GM10847 (cell line): Measurements from ENCODE around the gene GALNT7.
A peak's percentile ranks its signal among the peaks of the same experiment; 100 is the strongest.

Experiments
- POLR2A ChIP-seq: IDR thresholded peaks from 2 replicates; pipeline ENCODE4 v1.6.1; 2011; ENCODE audit not compliant: insufficient read length; ENCODE audit errors: extremely low read depth

GALNT7 gene, protein sequence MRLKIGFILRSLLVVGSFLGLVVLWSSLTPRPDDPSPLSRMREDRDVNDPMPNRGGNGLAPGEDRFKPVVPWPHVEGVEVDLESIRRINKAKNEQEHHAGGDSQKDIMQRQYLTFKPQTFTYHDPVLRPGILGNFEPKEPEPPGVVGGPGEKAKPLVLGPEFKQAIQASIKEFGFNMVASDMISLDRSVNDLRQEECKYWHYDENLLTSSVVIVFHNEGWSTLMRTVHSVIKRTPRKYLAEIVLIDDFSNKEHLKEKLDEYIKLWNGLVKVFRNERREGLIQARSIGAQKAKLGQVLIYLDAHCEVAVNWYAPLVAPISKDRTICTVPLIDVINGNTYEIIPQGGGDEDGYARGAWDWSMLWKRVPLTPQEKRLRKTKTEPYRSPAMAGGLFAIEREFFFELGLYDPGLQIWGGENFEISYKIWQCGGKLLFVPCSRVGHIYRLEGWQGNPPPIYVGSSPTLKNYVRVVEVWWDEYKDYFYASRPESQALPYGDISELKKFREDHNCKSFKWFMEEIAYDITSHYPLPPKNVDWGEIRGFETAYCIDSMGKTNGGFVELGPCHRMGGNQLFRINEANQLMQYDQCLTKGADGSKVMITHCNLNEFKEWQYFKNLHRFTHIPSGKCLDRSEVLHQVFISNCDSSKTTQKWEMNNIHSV

DNA sequence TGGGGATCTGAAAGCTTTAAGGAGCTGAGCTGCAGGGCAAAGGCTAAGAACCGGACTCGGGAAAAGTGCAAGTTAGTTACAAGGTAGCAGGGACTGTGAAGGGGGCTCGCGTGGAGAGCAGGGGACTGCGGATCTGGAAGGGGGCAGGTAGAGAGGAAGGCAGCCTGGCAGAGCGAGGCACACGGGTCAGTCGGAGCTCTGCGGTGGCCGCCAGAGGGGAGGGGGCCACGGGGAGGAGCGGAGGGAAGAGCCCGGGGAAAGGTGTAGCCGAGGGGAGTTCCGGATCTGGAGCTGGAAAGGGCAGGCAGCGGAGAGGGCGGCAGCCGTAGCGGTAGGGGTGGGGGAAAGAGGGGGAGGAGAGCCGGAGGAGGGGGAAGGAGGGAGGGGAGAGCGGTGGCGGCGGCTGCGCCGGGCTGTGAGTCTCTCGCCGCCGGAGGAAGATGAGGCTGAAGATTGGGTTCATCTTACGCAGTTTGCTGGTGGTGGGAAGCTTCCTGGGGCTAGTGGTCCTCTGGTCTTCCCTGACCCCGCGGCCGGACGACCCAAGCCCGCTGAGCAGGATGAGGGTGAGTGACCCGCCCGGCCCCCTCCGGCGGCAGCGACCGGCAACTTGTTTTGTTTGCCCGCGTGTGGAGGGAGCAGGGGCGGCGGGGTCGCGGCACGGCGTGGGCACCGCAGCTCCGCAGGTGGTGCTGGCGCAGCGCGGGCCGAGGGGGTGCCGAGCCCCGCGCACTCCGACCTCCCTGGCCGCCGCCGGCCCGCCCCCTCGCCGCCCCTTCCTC lies at the start of gene GALNT7:
TSS of gene GALNT7 (plus strand) at position 416 of the 782 bp plus-strand sequence. CDS start at position 441, 25 bp downstream.
- TF ChIP-seq POLR2A, result peak; percentile 31

DNA sequence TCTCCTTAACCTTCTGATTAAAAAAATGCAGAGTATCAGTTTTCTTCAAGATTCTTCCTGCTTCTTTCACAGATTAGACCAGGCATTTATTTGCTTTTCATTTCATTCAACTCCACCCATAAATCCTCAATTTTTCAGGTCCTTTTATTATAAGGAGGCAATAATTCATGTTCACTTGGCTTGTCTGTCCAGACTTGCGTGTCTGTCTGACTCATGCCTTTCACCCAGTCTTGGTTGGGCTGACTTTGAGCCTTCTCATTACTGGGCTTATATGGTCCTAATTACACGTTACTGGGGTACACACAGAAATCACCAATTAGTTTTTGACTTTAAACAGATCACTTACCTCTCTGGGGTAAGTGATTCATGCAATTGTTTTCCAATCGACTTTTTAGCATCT lies 48.8 kb upstream of the GALNT7 start:
- TF ChIP-seq POLR2A, result no peak

DNA sequence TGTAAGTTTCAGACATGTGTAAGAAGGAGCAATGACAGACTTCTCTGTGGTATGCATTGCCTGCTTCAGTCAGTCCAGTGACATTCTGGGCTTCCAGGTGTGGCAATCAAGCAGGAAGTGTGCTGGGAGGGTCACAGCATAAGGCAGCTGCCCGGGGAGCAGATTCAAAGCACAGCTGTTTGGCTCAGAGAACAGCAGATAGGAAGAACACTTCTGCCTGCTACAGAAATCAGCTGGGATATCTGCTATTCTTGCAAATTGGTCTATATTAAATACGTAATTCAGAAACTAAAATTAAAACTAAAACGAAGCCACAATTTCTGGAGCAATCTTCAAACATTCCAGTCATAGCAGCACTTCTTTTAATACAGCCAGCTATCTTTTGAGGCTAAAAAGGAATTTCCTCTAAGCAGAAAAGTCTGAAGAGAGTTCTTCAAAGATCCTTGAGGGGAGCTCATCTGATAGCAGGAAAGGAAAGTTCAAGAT lies 47.5 kb upstream of the GALNT7 start:
- TF ChIP-seq POLR2A, result no peak

DNA sequence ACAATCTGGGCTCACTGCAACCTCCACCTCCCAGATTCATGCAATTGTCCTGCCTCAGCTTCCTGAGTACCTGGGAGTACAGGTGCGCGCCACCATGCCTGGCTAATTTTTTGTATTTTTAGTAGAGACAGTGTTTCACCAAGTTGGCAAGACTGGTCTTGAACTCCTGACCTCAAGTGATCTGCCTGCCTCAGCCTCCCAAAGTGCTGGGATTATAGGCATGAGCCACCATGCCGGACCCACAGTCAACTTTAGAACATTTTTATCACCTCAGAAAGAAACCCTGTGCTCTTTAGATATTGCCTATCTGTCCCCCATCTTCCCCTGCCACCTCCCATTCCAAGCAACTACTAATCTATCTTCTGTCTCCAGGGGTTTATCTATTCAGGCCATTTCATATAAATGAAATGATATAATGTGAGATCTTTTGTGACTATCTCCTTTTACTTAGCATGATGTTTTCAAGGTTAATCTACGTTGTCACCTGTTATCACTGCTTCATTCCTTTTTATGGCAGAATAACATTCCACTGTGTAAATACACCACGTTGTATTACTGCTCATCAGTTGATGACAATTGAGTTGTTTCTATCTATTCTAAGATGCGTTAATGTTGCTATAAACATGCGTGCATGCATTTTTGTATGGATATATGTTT lies 44.3 kb upstream of the GALNT7 start:
- no peak for TF ChIP-seq POLR2A

DNA sequence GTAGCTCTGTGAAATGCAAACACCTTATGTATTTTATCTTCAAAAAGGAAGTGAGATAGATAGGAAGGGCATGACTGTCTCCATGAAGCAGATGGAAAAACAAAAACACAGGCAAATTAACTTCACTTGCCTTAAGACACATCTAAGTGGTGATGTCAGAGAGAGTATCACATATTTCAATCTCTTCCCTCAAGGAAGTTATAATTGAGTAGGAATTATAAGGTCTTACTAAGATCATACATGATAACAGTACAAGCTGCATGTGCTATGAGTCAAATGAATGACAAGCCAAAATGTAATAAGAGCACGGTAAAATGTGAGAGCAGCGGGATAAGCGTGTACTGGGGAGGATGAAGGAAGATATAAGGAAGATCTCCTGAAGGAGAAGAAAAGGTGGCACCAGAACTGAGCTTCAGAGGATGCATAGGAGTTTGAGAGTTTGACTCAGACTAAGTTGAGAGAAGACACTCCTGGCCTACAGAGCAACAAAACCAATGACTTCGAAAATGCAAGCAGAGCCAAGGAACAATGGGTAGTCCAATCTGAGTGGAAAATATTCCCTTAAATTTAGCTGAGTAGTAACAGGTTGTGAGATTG lies 43.3 kb upstream of the GALNT7 start:
- TF ChIP-seq POLR2A, result no peak

DNA sequence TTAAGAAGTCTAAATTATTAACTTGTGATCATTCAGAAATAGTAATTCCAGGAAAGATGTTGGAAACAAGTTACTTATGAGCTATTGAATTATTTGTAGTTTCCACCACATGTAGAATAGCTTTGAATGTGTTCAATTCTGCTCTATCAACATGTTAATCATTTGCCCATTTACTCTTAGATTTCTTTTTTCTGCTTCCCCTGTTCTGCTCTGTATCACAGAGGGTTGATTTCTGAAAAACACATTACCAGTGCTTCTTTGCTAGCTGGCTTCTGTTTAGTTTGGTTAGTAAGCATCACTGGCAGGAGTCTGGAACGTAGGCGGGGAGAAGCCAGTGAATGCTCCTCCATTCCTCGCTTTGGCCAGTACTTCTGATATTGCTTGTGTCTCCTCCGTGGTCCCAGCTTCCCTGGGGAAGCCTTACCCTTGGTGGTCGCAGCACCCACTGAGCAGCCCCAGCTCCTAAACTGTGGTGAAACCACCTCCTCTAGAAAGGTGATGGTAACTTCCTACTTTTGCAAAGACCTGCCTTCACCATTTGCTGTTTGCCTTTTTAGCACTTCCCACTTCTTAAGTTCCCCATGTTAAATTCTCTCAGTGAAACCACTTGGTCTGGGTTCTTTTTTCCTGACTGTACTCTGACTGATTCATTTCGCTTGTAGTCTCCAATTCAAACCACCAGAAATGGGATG lies 40.3 kb upstream of the GALNT7 start:
- no peak for TF ChIP-seq POLR2A

DNA sequence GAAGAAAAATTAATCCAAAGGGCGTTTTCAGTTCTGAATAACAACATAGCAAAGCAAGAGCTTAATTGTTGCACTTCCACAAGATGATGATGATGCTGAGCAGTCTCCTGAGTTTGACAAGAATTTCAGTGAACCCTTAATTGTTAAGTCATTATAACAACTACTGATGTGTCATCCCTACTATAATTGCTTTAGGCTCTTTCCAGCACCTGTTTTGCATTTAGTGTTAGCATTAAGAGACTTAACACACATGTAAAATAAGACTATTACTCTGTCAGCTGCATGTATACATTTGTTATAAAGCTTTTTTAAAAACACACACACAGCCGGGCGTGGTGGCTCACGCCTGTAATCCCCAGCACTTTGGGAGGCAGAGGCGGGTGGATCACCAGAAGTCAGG lies 37.9 kb upstream of the GALNT7 start:
- no peak for TF ChIP-seq POLR2A

DNA sequence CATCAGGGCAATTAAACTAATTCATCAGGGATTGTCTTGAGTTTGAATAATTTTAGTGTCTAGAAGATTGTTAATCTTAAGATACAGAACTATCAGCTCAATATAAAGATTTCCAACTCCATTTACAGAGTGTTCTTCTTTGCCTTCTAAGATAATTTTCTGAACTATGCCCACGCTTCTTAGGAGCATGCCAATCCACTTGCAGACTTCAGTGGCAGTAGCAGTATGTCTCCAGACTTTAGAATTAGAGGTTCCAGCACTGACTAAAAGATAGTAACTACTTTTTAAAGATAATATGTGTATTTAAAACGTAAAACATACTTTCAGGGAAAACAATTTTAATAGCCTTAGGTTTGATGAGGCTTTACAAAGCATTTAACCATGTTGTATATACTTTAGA lies 34.2 kb upstream of the GALNT7 start:
- no peak for TF ChIP-seq POLR2A

DNA sequence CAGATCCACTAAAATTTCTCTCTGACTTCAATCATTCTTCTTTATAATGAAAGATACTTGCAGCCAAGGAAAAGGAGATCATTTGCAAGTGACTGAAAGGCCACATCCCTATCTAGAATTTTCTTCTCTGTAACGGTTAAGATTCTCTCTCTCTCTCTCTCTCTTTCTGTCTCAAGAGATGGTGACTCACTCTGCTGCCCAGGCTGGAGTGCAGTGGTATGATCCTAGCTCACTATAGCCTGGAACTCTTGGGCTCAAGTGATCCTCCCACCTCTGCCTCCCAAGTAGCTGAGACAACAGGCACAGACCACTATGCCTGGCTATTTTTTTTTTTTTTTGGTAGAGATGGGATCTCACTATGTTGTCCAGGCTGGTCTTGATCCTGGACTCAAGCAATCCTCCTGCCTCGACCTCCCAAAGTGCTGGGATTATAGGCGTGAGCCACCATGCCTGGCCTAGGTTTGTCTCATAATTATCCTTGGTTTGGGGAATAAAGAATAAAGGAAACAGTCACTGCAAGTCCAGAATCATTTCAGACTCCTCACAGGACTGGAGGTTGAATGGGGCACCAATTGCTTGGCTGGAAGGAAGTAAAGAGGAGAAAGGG lies 33.3 kb upstream of the GALNT7 start:
- TF ChIP-seq POLR2A, result no peak

DNA sequence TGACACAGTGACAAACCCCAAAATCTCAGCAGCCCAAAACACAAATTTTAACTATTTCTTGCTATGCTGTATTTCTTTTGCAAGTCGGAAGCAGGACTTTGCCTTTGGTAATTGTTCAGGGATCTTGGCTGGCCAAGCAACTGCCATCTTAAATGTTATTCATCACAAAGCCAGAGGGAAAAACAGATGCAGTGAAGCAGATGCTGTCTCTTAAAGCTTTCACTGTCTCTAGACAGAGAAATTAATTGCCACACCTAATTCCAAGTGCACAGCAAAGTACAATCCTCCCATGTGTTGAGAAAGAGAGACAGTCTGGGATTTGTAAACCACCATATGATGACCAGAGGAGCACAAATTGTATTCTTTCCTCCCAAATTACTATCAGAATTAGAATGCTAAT lies 30.0 kb upstream of the GALNT7 start:
- TF ChIP-seq POLR2A, result no peak

DNA sequence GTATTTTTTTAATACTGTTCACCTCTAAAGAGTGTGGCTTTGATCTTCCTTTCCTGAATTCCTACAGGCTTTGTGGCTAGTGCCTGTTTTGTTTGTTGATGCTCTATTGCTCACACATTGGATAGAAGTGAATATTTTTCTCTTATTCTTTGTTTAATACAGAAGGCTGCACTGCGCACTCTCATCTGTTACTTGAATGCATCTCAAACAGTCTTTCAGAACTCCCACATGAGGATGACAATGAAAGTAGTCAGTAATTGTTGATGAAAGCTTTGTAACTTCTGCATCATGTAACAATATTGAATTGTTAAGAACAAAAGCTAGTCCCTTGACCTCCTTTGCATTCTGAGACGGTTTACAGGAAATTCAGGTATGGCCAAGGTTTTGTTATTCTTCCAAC lies 29.1 kb upstream of the GALNT7 start:
- TF ChIP-seq POLR2A, result no peak

DNA sequence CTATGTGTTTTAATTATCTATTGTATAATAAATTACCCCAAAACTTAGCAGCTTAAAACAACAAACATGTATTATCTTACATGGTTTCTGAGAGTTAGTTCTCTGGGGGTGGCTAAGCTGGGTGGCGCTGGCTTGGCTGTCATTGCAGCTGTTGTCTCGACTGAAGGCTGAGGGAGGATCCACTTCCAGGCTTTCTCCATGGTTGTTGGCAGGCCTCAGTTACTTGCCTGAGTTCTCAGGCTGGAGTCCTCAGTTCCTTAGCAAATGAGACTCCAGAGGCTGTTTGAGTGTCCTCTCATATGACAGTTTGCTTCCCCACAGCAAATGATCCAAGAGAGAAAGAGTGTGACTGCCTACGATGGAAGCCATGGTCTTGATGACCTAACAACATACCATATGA lies 23.5 kb upstream of the GALNT7 start:
- TF ChIP-seq POLR2A, result no peak

DNA sequence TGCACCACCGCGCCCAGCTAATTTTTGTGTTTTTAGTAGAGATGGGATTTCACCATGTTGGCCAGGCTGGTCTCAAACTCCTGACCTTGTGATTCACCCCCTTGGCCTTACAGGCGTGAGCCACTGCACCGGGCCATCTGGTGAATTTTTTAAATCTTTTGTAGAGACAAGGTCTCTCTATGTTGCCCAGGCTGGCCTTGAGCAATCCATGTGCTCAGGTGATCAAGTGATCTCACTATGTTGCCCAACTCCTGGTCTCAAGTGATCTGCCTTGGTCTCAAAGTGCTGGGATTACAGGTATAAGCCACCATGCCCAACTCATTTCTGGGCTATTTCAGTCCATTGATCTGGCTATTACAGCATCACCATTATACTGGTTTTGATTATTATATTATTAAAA lies 22.2 kb upstream of the GALNT7 start:
- TF ChIP-seq POLR2A, result no peak

DNA sequence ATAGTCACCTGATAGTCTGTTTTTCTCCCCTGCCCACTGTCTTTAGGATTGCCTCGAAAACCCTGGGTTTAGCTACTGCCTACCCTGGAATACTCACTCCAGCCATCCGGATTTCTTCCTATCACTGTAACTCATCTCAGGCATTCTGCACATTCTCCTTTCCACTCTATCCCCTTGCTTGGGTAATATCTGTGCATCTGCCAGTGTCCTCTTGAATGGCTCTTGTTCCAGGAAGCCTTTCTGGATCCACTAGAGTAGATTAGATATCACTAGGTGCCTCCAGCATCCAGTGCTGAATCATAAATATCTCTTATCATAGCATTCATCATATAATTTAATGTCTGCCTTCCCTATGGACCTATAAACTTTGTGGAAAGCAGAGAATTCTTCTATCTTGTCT lies 17.1 kb upstream of the GALNT7 start:
- no peak for TF ChIP-seq POLR2A
